OCI-LY1 (cell line): ENCODE data around the gene RNF40.

Experiments used
- EZH2 ChIP-seq: fragments of 200-600 bp; sonication (generic), shearing (Covaris generic); IDR thresholded peaks from 2 replicates; pipeline ENCODE4 v1.8.0; 2017; ENCODE audit warnings: borderline replicate concordance, mixed run types, mild to moderate bottlenecking, antibody characterized with exemption, low read length, moderate library complexity, mixed read lengths
- TF ChIP-seq, protein P1 (sequence below): fragments of 200-600 bp; sonication (generic), shearing (Covaris generic); IDR thresholded peaks from 2 replicates; pipeline ENCODE4 v1.5.1; 2017; ENCODE audit warnings: mild to moderate bottlenecking, antibody characterized with exemption, low read length, moderate library complexity, mixed read lengths

DNA sequence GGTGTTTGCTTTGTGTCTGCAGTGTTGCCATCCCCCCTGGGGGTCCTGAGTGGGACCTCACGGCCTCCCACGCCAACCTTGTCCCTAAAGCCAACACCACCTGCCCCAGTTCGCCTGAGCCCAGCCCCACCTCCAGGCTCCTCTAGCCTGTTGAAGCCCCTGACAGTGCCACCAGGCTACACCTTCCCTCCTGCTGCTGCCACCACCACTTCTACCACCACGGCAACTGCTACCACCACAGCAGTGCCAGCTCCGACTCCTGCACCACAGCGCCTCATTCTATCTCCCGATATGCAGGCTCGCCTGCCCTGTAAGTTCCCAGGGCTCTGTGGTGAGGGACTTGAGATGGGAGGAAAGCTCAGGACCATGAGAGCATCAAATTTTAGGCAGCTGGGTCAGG is 41.0 kb upstream of the RNF40 start:
- TF ChIP-seq, protein P1, sequence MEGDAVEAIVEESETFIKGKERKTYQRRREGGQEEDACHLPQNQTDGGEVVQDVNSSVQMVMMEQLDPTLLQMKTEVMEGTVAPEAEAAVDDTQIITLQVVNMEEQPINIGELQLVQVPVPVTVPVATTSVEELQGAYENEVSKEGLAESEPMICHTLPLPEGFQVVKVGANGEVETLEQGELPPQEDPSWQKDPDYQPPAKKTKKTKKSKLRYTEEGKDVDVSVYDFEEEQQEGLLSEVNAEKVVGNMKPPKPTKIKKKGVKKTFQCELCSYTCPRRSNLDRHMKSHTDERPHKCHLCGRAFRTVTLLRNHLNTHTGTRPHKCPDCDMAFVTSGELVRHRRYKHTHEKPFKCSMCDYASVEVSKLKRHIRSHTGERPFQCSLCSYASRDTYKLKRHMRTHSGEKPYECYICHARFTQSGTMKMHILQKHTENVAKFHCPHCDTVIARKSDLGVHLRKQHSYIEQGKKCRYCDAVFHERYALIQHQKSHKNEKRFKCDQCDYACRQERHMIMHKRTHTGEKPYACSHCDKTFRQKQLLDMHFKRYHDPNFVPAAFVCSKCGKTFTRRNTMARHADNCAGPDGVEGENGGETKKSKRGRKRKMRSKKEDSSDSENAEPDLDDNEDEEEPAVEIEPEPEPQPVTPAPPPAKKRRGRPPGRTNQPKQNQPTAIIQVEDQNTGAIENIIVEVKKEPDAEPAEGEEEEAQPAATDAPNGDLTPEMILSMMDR = no peak
- TF ChIP-seq EZH2 = no peak
